ENCODE data around the gene NTNG2.

The NTNG2 gene

DNA sequence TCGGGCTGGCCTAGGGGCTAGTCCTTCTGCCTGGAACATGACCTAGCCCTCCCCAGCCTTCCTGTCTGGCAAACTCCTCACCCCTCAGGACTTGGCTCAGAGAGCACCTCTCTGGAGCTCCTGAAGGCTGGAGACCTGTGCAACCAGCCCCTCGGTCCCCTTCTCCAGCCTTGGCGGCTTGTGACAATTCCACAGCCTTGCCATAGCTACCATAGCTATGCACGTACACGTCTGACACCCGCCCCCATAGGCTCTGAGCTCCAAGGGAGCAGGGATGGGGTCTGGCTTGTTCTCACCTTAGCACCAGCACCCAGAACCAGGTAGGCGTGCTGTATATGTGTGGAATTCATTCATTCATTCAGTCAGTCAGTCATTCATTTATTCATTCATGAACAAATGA lies 49.7 kb downstream of the NTNG2 start:
- TF ChIP-seq, protein P1, sequence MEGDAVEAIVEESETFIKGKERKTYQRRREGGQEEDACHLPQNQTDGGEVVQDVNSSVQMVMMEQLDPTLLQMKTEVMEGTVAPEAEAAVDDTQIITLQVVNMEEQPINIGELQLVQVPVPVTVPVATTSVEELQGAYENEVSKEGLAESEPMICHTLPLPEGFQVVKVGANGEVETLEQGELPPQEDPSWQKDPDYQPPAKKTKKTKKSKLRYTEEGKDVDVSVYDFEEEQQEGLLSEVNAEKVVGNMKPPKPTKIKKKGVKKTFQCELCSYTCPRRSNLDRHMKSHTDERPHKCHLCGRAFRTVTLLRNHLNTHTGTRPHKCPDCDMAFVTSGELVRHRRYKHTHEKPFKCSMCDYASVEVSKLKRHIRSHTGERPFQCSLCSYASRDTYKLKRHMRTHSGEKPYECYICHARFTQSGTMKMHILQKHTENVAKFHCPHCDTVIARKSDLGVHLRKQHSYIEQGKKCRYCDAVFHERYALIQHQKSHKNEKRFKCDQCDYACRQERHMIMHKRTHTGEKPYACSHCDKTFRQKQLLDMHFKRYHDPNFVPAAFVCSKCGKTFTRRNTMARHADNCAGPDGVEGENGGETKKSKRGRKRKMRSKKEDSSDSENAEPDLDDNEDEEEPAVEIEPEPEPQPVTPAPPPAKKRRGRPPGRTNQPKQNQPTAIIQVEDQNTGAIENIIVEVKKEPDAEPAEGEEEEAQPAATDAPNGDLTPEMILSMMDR (IDR thresholded peaks at IDR 0.05) = no peak
- Histone ChIP-seq H3K4me3 (ENCODE audit: low read depth in 1 of 2, low read length in 1 of 2) (no peak overlapping the region), H3K27ac (no peak overlapping the region), H3K9me3 (no peaks in the 10 kb centered on the region), H3K36me3 (peaks cover 45% of the 10 kb centered on the region), H3K27me3 (no peaks in the 10 kb centered on the region), H3K4me1 (ENCODE audit: control insufficient read depth in 1 of 2, insufficient read depth in 1 of 2, low read depth in 1 of 2, low read length in 1 of 2) (peaks cover 12 to 28% of the 10 kb centered on the region in 2 experiments)

DNA sequence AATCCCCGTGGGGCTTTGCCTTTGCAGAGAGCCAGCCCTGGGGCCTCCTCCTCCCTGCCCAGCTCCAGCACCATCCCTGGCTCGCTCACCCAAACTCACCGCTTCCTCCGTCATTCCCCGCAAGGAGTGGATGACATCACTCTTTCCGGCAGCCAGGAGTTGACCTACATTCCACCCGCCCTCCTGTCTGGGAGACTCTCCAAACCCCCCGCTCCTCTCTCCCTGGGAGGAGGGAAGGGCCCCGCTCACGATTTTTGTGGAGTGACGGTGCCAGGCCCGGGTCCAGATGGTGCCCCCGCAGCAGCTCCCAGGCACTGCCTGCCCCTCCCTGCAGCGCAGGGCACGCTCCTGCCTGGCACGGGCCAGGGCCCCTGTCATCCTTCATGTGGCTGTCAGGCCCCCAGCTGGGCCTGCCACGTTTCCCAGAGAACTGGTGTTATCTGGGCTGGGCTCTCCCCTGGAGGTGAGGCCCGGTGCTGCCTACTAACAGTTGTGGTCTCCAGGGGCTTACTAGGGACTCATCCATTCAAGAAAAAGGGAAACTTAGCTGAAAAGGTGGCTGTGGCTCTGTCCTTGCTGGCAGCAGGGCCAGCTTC lies 52.3 kb downstream of the NTNG2 start:
- Histone ChIP-seq H3K4me3 (ENCODE audit: low read depth in 1 of 2, low read length in 1 of 2) (no peak overlapping the region), H3K36me3 (peaks cover 29% of the 10 kb centered on the region), H3K9me3 (no peaks in the 10 kb centered on the region), H3K4me1 (ENCODE audit: control insufficient read depth in 1 of 2, insufficient read depth in 1 of 2, low read depth in 1 of 2, low read length in 1 of 2) (peaks cover 38 to 49% of the 10 kb centered on the region in 2 experiments), H3K27me3 (no peaks in the 10 kb centered on the region), H3K27ac (peak overlapping the region; percentile 33)
- TF ChIP-seq, protein P1 (IDR thresholded peaks at IDR 0.05) = no peak

DNA sequence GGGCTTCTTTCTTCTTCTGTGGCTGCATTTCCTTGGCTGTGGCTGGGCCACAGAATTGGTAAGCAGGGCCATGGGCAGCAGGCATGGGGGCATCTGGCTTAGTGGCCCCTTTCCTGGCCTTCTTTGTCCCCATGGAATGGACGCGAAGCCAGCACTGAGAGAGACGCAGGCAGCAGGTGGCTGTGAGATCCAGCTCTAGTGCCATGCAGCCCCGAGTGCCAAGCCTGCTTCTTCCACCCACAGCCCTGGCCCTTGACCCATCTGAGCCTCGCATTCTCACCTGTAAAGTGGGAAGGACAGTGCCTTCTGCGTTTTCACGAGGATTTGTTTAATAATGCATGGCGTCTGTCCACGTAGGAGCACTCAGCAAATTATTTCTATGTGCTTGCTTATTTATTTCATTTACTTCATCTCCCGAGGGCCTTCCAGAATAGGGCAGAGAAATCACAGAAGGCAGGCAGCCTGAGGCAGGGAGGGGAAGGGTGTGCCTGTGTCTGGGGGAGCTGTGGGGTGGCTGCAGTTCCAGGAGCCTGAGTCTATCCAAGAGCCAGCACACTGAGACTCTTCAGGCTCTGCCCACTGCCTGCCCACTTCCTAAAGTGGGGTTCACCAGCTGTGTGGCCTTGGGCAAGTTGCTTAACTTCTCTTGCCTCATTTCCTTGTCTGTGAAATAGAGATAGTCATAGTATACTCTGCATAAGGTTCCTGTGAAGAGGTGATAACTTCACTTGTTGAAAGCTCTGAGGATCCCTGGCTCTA lies 55.2 kb downstream of the NTNG2 start:
- H3K27ac ChIP-seq = peak overlapping the region; percentile 91

DNA sequence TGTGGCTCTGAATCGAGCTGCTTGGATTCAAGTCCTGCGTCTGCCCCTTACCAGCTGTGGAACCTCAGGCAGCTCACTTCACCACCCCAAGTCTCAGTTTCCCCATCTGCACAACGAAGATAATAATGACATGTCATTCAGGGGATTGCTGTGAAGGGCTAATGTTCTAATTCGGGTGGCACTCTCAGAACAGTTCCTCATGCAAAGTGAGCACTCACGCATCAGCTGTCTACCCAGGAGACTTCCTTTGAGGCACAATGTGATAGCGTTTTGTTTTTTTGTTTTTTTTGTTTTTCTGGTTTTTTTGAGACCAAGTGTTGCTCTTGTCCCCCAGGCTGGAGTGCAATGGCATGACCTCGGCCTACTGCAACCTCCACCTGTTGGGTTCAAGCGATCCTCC lies 56.4 kb downstream of the NTNG2 start:
- TF ChIP-seq, protein P1 (IDR thresholded peaks at IDR 0.05) = no peak
- Histone ChIP-seq H3K36me3 (peaks cover 11% of the 10 kb centered on the region), H3K9me3 (no peaks in the 10 kb centered on the region), H3K4me1 (ENCODE audit: control insufficient read depth in 1 of 2, insufficient read depth in 1 of 2, low read depth in 1 of 2, low read length in 1 of 2) (peaks cover 79 to 90% of the 10 kb centered on the region in 2 experiments), H3K27me3 (no peaks in the 10 kb centered on the region), H3K27ac (peak overlapping the region; percentile 91), H3K4me3 (ENCODE audit: low read depth in 1 of 2, low read length in 1 of 2) (peak overlapping the region; percentile 45 to 47)

More for the DNA sequence above, 55.2 kb downstream of the NTNG2 start:
- Histone ChIP-seq H3K27me3 (no peaks in the 10 kb centered on the region), H3K4me3 (ENCODE audit: low read depth in 1 of 2, low read length in 1 of 2) (peak overlapping the region; percentile 45 to 47), H3K4me1 (ENCODE audit: control insufficient read depth in 1 of 2, insufficient read depth in 1 of 2, low read depth in 1 of 2, low read length in 1 of 2) (peaks cover 67 to 78% of the 10 kb centered on the region in 2 experiments), H3K36me3 (peaks cover 11% of the 10 kb centered on the region), H3K9me3 (no peaks in the 10 kb centered on the region)
- TF ChIP-seq, protein P1 (IDR thresholded peaks at IDR 0.05) = peak; percentile 20

DNA sequence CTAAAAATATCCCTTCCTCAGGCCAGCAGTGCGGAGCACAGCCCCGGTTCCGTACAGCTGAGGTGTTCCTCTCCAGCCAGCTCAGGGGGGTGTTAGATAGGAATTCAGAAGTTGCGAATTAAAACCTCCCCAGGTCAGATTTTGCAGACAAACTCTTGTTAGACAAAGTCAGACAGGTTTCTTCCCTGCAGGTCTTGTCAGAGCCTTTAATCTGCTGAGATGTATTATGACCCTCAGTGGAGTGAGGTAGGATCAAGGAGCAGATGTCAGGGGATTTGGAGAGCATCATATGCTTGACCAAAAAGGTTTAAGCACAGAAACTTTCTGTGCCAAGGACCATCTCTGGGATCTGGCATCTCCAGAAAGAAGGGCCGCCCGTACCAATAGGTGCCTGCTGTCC lies 60.1 kb downstream of the NTNG2 start:
- H3K4me1 ChIP-seq (ENCODE audit: control insufficient read depth in 1 of 2, insufficient read depth in 1 of 2, low read depth in 1 of 2, low read length in 1 of 2) = peaks cover 86 to 87% of the 10 kb centered on the region in 2 experiments
- peak overlapping the region; percentile 91 for H3K27ac ChIP-seq
- peaks cover 8% of the 10 kb centered on the region for H3K36me3 ChIP-seq
- TF ChIP-seq, protein P1 (IDR thresholded peaks at IDR 0.05) = no peak
- H3K9me3 ChIP-seq = no peaks in the 10 kb centered on the region
- no peaks in the 10 kb centered on the region for H3K27me3 ChIP-seq
- H3K4me3 ChIP-seq (ENCODE audit: low read depth in 1 of 2, low read length in 1 of 2) = no peak overlapping the region
